ENCODE results near the gene SPATS2.
A peak's percentile ranks its signal among the peaks of the same experiment; 100 is the strongest.
"Not testable (repeated sequence)": the region's sequence is repeated elsewhere in the genome, so short reads cannot be mapped to it uniquely, and the experiment has no call there.

SPATS2 gene

DNA sequence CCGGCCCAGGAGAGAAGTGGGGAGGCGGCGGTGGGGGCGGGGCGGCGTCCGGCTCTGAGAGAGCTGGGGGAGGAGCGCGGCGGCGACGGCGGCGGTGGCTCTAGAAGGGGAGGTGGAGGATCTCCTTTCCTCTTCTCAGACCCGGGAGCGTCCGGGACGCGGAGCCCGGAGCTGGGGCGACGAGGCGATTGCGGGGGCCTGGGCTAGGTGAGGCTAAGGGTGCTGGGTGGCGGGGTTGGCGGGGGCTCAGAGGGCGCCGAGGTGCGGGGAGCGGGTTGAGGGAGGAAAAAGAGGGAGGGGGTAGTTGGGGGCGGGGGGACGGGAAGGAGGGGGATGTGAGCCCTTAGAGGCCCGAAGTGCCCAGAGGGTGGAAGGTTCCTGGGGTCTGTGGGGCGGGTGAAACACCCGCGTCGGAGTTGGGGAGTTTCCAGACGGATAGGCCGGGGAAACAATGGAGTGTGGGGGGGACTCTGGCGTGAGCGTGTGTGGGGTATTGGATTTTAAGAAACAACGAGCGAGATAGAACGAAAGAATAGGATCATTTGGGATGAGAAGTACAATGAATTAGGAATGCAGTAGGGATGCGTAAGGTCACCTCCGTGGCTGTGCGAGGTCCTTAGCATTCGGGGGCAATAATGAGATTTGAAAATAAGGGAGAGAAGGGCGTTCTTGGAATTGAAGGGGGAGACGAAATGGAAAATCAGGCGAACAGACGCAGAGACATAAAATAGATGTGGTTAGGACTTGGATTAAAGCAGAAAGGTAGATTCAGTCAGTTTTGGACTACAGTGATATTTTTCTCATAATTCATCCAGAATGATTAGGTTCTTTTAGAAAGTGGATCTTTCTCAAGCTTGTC is at the start of gene SPATS2:
SPATS2 (plus strand) TSS at position 82 of the 859 bp plus-strand sequence. CDS start 93,551 bp downstream, outside the sequence.
- FAIRE-seq: no peak

DNA sequence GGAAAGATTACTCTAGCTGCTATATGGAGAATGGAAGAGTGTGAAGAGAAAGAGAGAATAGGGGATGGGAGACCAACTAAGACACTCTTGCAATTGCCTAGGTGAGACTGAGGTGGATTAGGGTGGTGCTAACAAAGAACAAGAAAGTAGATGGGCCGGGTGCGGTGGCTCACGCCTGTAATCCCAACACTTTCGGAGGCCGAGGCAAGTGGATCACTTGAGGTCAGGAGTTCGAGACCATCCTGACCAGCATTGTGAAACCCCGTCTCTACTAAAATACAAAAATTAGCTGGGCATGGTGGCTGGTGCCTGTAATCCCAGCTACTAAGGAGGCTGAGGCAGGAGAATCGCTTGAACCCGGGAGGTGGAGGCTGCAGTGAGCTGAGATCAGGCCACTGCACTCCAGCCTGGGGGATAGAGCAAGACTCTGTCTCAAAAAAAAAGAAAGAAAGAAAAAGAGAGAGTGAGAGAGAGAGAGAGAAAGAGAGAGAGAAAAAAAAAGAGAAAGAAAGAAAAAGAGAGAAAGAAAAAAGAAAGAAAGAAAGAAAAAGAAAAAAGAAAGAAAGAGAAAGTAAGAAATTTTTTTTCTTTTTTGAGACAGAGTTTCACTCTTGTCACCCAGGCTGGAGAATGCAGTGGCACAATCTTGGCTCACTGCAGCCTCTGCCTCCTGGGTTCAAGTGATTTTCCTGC is 46.7 kb upstream of the SPATS2 start:
- FAIRE-seq: not testable (repeated sequence)

DNA sequence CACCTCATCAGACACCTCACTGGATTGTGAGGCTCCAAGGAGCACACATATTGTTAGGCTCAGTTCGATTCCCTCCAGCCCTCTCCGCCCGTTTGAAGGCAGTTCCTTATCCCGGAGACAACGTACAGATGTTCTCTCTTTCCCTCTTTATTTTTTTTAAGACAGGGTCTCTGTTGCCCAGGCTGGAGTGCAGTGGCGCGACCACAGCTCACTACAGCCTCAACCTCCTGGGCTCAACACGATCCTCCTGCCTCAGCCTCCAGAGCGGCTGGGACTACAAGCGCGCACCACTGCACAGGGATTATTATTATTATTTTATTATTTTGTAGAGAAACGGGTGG is 44.9 kb upstream of the SPATS2 start:
- no peak for FAIRE-seq

DNA sequence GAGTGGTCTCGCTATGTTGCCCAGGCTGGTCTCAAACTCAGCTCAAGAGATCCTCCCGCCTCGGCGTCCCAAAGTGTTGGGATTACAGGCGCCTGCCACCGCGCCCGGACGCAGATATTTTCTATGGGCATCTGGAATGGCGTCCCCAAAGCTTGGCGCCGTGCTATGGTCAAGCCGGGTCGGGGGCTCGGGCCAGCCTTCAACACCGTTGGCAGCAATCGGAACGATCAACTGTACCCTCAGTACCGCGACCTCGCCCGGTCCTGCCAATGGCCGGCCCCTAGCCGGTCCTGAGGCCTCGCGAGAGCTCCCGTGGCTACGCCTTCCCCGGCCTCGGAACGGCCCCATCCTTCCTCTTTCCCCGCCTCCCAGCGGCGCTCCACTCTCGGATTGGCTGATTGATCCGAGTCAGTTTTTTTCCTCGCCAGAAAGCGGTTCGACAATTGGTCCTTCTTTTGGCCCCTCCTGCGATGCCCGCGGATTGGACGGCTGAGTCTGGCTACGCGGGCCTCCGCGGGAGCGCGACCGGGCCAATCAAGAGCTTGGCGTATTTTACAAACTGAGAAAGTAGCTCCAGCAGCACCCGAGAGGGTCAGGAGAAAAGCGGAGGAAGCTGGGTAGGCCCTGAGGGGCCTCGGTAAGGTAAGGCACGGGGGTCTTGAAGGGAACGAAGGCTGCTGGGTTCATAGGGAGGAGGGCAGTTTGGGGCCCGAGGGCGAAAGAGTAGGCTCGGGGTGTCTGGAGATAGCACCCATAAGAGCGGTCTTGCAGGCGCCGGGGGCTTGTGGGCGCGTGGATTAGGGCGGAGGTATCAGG is 44.3 kb upstream of the SPATS2 start, which contains the start of gene TROAP:
TROAP (plus strand) TSS at position 548 of the 816 bp plus-strand sequence. CDS start 354 bp downstream, outside the sequence.
- FAIRE-seq: peak; percentile 99

DNA sequence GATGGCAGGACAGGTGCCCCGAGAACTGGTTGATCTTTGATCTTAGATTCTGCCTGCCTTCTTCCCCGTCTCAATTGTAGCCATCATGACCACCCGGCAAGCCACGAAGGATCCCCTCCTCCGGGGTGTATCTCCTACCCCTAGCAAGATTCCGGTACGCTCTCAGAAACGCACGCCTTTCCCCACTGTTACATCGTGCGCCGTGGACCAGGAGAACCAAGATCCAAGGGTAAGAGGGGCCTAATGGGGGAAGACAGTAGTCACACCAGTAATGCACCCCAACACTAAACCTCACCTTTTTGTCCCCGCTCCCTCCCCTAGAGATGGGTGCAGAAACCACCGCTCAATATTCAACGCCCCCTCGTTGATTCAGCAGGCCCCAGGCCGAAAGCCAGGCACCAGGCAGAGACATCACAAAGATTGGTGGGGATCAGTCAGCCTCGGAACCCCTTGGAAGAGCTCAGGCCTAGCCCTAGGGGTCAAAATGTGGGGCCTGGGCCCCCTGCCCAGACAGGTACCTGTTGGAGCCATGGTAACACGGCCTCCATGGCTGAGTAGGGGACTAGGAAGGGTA is 43.7 kb upstream of the SPATS2 start:
- FAIRE-seq: no peak

DNA sequence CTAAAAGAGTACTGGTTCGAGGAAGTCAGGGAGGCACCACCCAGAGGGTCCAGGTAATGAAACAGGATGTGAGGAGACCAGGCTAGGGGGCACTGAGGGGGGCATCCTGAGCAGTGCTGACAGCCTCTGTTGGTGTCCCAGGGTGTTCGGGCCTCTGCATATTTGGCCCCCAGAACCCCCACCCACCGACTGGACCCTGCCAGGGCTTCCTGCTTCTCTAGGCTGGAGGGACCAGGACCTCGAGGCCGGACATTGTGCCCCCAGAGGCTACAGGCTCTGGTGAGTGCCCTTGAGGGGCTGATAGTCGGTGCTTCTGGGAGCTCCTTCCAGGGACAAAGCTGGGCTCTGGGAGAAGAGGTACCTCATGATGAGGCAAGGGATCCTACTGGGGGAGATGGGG is 41.7 kb upstream of the SPATS2 start:
- no peak for FAIRE-seq

DNA sequence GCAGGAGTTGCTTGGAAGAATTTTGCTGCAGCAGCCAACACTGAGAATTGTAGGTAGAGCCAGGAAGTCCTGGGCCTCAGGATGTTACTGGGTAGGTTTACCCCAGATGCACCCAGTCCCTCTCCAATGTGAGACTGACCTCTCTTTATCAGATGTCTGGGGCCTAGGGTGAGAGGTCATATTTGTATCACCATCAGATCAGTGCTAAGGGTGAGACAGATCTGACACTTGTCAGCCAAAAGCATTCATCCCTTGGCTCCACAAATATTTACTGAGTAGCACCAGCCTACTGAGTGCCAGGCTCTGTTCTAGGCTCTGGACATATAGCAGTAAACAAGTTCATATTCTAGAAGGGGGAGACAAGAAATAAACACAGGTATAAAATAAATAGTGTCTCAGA is 39.9 kb upstream of the SPATS2 start:
- no peak for FAIRE-seq

DNA sequence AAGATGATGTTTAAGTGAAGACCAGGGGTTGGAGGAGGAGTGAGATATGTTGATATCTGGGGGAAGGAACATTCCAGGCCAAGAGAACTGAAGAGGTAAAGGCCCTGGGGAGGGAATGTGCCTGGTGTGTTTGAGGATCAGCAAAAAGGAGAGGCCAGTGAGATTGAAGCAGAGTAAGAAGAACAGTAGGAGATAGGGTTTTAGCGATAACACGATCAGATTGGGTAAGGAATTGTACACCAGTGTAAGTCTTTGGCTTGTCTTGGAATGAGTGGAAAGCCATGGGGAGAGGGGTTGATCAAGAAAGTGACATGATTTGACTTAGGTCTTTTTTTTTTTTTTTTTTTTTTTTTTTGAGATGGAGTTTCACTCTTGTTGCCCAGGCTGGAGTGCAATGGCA is 39.4 kb upstream of the SPATS2 start:
- FAIRE-seq: no peak

DNA sequence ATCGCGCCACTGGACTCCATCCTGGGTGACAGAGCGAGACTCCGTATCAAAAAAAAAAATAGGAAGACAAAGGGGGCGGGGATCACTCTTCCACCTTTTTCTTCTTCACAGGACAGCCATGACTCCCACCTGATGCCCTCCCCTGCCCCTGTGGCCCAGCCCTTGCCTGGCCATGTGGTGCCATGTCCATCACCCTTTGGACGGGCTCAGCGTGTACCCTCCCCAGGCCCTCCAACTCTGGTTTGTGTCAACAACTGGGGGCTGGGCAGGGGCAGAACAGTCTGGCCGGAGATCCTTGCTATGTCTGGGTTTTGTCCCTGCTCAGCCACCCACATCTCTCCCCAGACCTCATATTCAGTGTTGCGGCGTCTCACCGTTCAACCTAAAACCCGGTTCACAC is 38.4 kb upstream of the SPATS2 start:
- FAIRE-seq: no peak

DNA sequence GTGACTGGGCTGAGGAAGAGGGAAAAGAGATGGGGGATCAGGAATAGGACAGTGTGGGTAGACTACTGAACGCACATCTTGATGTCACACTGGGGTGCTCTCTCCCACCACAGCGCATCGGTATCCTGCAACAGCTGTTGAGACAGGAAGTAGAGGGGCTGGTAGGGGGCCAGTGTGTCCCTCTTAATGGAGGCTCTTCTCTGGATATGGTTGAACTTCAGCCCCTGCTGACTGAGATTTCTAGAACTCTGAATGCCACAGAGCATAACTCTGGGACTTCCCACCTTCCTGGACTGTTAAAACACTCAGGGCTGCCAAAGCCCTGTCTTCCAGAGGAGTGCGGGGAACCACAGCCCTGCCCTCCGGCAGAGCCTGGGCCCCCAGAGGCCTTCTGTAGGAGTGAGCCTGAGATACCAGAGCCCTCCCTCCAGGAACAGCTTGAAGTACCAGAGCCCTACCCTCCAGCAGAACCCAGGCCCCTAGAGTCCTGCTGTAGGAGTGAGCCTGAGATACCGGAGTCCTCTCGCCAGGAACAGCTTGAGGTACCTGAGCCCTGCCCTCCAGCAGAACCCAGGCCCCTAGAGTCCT is 37.1 kb upstream of the SPATS2 start:
- FAIRE-seq: no peak

DNA sequence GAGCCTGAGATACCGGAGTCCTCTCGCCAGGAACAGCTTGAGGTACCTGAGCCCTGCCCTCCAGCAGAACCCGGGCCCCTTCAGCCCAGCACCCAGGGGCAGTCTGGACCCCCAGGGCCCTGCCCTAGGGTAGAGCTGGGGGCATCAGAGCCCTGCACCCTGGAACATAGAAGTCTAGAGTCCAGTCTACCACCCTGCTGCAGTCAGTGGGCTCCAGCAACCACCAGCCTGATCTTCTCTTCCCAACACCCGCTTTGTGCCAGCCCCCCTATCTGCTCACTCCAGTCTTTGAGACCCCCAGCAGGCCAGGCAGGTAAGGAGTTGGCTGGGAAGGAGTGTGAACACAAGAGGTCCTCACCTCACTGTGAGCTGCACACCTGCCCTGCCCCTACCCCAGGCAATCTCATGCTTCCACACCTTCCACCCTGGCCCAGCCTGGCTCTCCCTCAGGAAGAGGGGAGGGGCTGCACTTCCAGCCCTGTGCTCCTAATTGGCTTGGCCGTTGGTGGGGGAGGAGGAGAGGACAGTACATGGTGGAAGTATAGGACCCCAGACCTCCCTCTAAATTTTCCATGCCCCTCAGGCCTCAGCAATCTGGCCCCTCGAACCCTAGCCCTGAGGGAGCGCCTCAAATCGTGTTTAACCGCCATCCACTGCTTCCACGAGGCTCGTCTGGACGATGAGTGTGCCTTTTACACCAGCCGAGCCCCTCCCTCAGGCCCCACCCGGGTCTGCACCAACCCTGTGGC is 36.5 kb upstream of the SPATS2 start:
- FAIRE-seq: no peak

DNA sequence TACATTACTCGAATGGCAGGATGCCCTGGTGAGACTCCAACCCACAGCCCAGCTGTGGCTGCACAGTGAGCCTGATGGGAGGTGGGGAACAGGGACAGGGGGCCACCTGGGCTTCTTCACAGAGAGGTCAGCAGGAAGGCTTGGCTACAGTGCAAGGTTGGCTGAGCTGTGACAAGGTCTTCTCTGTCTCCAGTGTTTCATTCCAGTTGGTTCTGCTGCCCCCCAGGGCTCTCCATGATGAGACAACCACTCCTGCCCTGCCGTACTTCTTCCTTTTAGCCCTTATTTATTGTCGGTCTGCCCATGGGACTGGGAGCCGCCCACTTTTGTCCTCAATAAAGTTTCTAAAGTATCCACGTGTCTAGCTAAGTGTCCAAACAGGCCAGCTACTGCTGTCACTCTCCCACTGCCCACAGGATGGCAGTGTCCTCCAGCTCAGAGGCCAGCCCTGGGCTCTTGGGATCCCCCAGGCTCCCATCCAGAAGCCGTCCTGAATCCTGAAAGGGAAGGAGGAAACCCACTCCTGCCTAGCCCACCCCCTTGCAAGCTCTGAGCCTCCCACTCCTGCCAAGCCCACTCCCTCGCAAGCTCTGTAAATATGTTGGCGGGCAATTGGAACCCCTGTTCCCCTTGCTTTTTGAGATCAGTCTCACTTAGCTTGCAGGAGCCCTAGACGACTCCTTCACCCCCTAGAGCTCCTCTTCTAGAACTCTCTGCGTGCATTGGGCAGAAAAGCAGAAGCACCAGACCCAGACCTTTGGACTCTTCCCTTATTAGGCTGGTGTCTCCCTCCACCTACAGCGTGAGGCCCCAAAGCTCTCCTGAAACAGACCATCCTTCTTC is 35.7 kb upstream of the SPATS2 start:
- FAIRE-seq: peak; percentile 95

DNA sequence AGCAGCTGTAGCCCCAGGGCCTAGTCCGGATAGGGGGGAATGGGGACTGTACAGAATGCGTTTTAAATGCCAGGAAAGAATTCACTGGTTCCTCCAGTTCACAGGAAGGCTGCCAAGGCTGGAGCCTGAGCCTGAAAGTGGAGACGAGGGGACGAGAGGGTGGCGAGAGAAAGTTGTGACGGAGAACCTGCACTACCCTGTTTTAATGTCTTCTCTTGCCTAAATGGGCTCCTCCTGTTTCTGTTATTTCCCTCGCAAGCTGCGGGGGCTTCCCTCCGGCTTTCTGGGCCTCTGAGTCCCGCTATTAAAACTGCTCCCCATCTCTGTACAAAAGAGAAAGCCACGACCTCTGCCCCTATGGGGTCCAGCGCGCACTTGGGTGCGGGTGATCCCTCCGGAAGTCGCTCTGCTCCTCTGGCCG is 34.8 kb upstream of the SPATS2 start:
- FAIRE-seq: no peak

DNA sequence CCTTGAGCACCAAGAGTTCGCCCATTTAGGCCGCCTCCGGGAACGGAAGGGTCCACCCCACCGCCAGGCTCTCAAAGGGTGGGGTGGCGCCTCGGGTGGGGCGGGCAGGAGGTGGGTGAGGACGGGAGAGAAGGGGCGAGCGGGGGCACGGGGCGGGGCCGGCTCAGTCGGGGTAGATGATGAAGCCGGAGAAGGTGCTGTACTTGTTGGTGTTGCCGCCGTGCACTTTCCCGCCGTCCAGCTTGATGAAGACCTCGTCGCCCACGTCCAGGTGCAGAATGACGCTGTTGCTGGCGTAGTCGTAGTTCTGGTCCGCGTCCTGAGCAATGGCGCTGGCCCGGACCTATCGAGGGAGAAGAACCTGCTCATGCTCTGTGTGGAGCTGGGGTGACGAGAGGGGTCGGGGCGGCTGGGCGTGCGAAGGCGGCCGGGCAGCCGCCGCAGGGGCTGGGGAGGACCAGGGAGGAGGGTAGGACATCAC is 34.3 kb upstream of the SPATS2 start:
- no peak for FAIRE-seq

DNA sequence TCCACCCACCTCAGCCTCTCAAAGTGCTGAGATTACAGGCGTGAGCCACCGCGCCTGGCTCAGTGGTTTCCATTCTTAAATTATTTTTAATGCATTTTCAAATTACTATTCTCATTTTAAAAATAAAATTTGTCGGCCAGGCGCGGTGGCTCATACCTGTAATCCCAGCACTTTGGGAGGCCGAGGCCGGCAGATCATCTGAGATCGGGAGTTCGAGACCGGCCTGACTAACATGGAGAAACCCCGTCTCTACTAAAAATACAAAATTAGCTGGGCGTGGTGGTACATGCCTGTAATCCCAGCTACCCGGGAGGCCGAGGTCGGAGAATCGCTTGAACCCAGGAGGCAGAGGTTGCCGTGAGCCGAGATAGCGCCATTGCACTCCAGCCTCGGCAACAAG is 33.5 kb upstream of the SPATS2 start:
- not testable (repeated sequence) for FAIRE-seq

DNA sequence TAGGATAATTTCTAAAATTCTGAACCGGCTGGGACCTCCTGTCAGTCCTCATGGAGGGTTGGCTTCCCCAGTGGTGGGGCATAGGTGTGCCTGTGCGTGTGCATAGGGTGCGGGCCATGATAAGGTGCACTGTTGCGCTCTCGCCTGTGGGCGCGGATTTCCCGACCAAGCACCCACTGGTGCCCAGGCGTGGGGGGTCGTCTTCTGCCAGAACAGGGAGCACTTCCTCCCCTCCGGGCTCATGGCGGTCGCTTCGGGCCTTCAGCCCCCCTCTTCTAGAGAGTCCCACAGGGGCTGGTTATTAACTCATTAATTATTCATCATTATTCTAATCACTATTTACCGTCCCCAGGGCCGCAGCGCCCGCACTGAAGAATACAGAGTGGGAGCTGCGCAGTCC is 33.0 kb upstream of the SPATS2 start:
- no peak for FAIRE-seq

DNA sequence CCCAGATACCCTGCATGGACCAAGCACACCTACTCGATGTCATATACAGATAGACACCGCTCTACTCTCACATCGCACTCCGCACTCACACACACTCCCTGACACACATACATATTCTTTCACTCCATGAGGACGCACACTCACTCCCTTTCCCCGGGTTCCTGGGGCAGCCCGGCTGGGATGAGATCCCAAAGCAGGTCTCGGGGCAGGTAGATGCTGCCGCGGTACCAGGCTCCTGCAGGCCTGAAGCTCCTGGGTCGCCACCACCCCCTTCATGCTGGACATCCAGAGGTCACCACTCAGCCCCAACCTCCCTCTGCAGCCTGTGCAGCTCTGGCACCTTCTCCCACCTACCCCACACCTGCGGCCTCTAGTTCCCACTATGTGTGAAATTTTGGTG is 32.6 kb upstream of the SPATS2 start:
- FAIRE-seq: no peak

DNA sequence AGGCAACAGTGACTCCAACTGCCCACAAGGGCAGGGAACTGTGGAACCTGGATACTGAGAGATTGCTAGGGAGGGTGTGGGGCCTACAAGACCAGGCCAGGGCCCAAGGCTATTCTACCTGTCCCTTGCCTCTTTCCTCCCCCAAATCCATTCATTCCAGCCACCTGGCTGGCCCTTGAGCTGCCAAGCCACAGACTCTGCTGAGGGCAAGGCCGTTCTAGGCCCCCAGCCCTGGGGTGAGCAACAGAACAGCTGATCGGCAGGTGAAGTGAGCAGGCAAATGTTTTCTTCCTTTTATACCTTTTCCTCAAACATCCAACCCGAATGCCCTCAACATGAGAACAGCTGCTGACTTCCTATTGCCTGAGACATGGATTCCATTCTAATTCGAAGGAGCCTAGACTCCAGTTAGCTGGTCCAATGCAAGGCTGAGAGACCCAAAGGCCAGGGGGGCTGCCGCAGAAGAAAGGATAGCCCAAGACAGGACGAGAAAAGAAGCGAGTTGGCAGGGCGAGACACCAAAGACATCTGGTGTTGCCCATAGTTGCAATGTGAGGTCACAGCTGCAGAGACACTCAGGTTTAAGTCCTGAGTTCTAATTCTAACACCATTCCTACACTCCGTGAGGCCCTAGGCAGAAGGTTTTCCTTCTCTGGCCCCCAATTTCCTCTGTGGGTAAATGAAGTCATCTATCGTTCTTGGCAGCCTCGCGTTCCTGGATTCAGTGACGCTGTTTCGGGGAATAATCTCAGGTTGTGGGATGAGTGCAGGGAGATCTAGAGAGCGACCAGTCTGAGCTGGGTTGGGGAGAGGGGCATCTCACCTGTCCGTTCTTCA is 31.9 kb upstream of the SPATS2 start:
- no peak for FAIRE-seq

DNA sequence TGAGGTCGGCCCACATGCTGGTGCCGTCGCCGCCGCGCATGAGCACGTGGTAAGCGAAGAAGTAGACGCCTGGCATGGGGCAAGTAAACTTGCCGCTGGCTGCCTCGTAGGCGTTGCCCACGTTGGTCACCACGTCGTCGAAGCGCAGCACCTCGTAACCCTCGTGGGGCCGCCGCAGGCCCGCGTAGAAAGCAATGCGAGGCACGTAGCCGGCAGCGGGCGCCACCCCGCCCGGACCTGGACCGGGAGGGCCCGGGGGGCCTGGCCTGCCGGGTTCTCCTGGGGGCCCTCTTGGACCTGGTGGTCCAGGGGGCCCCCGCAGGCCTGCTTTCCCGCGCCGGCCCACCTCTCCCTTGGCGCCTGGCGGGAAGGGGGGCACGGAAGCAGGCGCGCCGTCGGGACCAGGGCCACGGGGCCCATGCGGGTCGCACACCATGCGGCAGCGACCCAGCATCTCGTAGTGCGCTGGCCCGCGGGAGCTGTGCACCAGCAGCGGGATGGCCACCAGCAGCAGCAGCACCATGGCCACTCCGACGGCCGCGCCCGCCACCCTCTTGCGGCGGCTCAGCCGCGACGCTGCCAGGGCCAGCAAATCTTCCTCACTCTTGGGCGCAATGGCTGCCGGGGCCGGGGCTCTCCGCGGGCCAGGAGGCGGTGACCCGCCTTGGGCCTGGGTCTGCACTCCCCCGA is 31.2 kb upstream of the SPATS2 start:
- FAIRE-seq: no peak

Measured in G401.6 (cell line).